Stimulated activated naive CD4-positive, alpha-beta T cell treated with Interleukin-2 at 50 U/mL for 16 hours (primary cell): Measurements from ENCODE around the gene COX7A1.
"Not testable (repeated sequence)": the region's sequence is repeated elsewhere in the genome, so short reads cannot be mapped to it uniquely, and the experiment has no call there.

Source experiments
- DNase-seq: peaks from one replicate; lab custom pipeline; 2025; lab: John Stamatoyannopoulos, UW

The COX7A1 gene

GRCh38 chr19:36152352-36153091, at the start of gene COX7A1:
TSS of gene COX7A1 (minus strand) at chr19:36152447. CDS start at chr19:36152407, 40 bp downstream.
- DNase-seq = no peak

- no peak for DNase-seq
Measured at GRCh38 chr19:36201684-36202083, 49.4 kb upstream of the COX7A1 start.

GRCh38 chr19:36198119-36198518, 45.9 kb upstream of the COX7A1 start:
- DNase-seq = no peak

- DNase-seq = no peak
Measured at GRCh38 chr19:36196249-36196648, 44.0 kb upstream of the COX7A1 start.

GRCh38 chr19:36186722-36187121, 34.5 kb upstream of the COX7A1 start:
- not testable (repeated sequence) for DNase-seq

GRCh38 chr19:36183245-36183628, 31.0 kb upstream of the COX7A1 start:
- no peak for DNase-seq

GRCh38 chr19:36182612-36183244, 30.5 kb upstream of the COX7A1 start:
- no peak for DNase-seq

GRCh38 chr19:36179077-36179476, 26.8 kb upstream of the COX7A1 start:
- DNase-seq = not testable (repeated sequence)

GRCh38 chr19:36173846-36174245, 21.6 kb upstream of the COX7A1 start:
- not testable (repeated sequence) for DNase-seq

GRCh38 chr19:36172852-36173251, 20.6 kb upstream of the COX7A1 start:
- DNase-seq = no peak

GRCh38 chr19:36169084-36169760, 17.0 kb upstream of the COX7A1 start:
- no peak for DNase-seq

- no peak for DNase-seq
Measured at GRCh38 chr19:36163813-36164212, 11.6 kb upstream of the COX7A1 start.

GRCh38 chr19:36160821-36161596, 8.8 kb upstream of the COX7A1 start:
- no peak for DNase-seq

GRCh38 chr19:36153126-36153525, 879 bp upstream of the COX7A1 start:
- DNase-seq = no peak

- no peak for DNase-seq
Measured at GRCh38 chr19:36152019-36152351, 262 bp downstream of the COX7A1 start.

- no peak for DNase-seq
Measured at GRCh38 chr19:36151144-36152018, 866 bp downstream of the COX7A1 start.

- DNase-seq = no peak
Measured at GRCh38 chr19:36150586-36150985, 1.7 kb downstream of the COX7A1 start.

- DNase-seq = no peak
Measured at GRCh38 chr19:36149673-36150406, 2.4 kb downstream of the COX7A1 start.

GRCh38 chr19:36144624-36145023, 7.6 kb downstream of the COX7A1 start:
- no peak for DNase-seq

- no peak for DNase-seq
Measured at GRCh38 chr19:36142496-36142895, 9.8 kb downstream of the COX7A1 start.

- no peak for DNase-seq
Measured at GRCh38 chr19:36142046-36142445, 10.2 kb downstream of the COX7A1 start.
